NCI-H1105 (cell line): Measurements from ENCODE around the gene PITHD1.
"Not testable (repeated sequence)": the region's sequence is repeated elsewhere in the genome, so short reads cannot be mapped to it uniquely, and the experiment has no call there.

Experiments used
- DNase-seq: peaks from one replicate; lab custom pipeline; 2025; lab: John Stamatoyannopoulos, UW

PITHD1 gene

DNA sequence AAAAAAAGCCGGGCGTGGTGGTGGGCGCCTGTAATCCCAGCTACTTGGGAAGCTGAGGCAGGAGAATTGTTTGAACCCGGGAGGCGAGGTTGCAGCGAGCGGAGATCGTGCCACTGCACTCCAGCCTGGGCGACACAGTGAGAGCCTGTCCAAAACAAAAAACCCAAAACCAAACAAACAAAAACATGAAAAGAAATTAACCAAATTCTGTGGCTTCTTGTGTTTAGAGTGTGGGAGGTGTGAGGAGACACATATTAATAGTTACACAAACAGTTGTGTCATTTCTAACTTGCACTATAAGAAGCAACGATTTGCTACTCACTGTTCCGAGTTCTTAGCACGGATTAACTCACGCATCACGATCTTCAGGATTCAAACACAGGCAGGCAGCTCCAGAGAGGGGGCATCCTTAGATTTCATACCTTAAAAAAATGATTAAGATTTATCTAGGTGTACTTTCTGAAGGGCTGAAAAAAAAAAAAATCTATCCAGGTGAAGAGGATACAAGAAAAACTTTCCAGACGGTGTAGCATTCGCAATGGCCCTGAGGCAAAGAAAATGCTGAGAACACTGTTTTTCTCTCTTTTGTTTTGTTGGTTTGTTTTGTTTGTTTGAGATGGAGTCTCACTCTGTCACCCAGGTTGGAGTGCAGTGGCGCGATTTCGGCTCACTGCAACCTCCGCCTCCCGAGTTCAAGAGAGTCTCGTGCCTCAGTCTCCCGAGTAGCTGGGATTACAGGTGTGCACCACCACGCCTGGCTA, 47.7 kb downstream of the PITHD1 start:
- no peak for DNase-seq

GRCh38 chr1:23826590-23826989, 48.4 kb downstream of the PITHD1 start:
- DNase-seq: not testable (repeated sequence)

DNA sequence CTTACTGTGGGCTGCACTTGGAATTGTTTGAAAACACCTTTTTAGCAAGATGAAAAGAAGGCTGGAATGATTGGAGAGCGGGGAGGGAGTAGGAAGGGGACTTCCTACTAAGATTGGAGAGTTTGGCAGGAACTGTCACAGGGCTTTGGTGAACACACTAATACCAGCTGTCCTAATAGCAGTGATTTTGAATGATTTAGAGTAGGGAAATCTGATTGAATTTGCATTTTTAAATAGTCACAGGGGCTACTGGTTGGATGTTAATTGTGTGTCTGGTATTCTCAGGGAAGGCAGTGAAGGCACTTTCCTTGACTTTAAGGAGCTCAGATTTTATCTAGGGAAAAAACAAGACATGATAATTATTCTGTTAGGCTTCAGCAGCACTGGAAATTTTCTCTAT, 49.5 kb downstream of the PITHD1 start:
- no peak for DNase-seq

DNA sequence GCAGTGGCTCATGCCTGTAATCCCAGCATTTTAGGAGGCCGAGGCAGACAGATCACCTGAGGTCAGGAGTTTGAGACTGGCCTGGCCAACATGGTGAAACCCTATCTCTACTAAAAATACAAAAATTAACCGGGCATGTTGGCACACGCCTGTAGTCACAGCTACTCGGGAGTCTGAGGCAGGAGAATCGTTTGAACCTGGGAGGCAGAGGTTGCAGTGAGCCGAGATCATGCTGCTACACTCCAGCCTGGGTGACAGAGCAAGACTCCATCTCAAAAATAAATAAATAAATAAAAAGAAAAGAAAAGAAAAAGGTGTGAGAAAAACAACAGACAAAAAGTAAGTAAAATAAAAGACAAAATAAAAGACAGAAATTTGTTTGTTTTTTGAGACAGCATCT, 55.9 kb downstream of the PITHD1 start:
- not testable (repeated sequence) for DNase-seq

- no peak for DNase-seq
Observed at GRCh38 chr1:23836037-23836436, 57.8 kb downstream of the PITHD1 start.
